HepG2 (cell line): ENCODE results near the gene TRPV6. TPM values are rescaled to one million over a fixed set of nuclear protein-coding genes. Genes with fewer than 3 reads are reported as not detected.

Experiments used
- ATAC-seq: fragments of 200-7000 bp; cut with Tn5 transposase; 3 replicates; pipeline ENCODE4 v1.9.1; 2020; ENCODE audit warnings: mild to moderate bottlenecking, moderate library complexity
- BruUV-seq: library from RNA; stranded (reverse); fragments of 400-500 nt; replicated peaks from 2 replicates; lab custom pipeline; 2021; lab: Mats Ljungman, UMichigan
- CTCF ChIA-PET: fragments of 300-600 bp; formaldehyde crosslinking; extraction: SDS; loops from one replicate; lab custom pipeline; 2021; ENCODE audit warnings: low total read pairs, inconsistent platforms, low intra/inter-chr PET ratio; lab: Yijun Ruan, JAX
- POLR2A ChIA-PET: fragments of 350-600 bp; sonication (Branson Sonifier 250); formaldehyde crosslinking; loops from one replicate; lab custom pipeline; 2020; ENCODE audit warnings: antibody characterized with exemption, inconsistent platforms; lab: Yijun Ruan, JAX
- DNase-seq: peaks from one replicate; pipeline ENCODE4 v3.0.0-alpha.2; 2015; ENCODE audit warnings: low spot score
- FAIRE-seq: peaks from 3 replicates; lab custom pipeline; 2011; peaks lifted over from hg19 to GRCh38; lab: Jason Lieb, UNC
- H2AFZ ChIP-seq: one replicate; pipeline ENCODE4 v1.6.1; 2011; ENCODE audit warnings: low read length, inconsistent platforms
- H3K27ac ChIP-seq: fragments of 300-600 bp; 3 replicates; pipeline ENCODE4 v1.8.0; 2011; ENCODE audit warnings: mixed run types, mild to moderate bottlenecking, mixed read lengths, low read length, inconsistent platforms; ENCODE audit not compliant: insufficient read depth; ENCODE audit errors: extremely low read length
- H3K27me3 ChIP-seq, 2 experiments: fragments of 200-600 bp in 1 of 2; 2 replicates in 1 of 2; 3 replicates in 1 of 2; pipeline versions ENCODE4 v1.6.0 to v1.8.0; 2011; ENCODE audit warnings: low read length in 2 of 2, mild to moderate bottlenecking in 2 of 2, moderate library complexity in 2 of 2, inconsistent platforms in 1 of 2; ENCODE audit not compliant: insufficient read depth in 2 of 2, control insufficient read depth in 1 of 2
- H3K36me3 ChIP-seq, 2 experiments: fragments of 200-600 bp in 1 of 2; replicated peaks in 1 of 2; 2 replicates in 1 of 2; 3 replicates in 1 of 2; pipeline versions ENCODE4 v1.5.1 to v1.8.0; 2011; ENCODE audit warnings: low read length in 2 of 2, inconsistent platforms in 1 of 2; ENCODE audit not compliant: insufficient read depth in 2 of 2, control insufficient read depth in 1 of 2
- H3K4me1 ChIP-seq: 2 replicates; pipeline ENCODE4 v1.5.1; 2012; ENCODE audit warnings: low read length, inconsistent platforms; ENCODE audit not compliant: insufficient read depth
- H3K4me2 ChIP-seq: 2 replicates; pipeline ENCODE4 v1.6.0; 2011; ENCODE audit warnings: low read depth, low read length, inconsistent platforms
- H3K4me3 ChIP-seq, 3 experiments: fragments of 200-600 bp in 1 of 3; sonication (generic), shearing (Covaris generic) in 1 of 3; replicated peaks in 1 of 3; 2 replicates each; pipeline ENCODE4 v1.5.1; 2011 to 2016; ENCODE audit warnings: low read length in 3 of 3, inconsistent platforms in 2 of 3, low read depth in 2 of 3, mild to moderate bottlenecking in 2 of 3, control low read depth in 1 of 3, mixed read lengths in 1 of 3; ENCODE audit not compliant: insufficient read depth in 1 of 3
- H3K79me2 ChIP-seq: one replicate; pipeline ENCODE4 v1.6.1; 2011; ENCODE audit warnings: low read length, inconsistent platforms; ENCODE audit not compliant: insufficient read depth
- H3K9ac ChIP-seq: 2 replicates; pipeline ENCODE4 v1.6.0; 2011; ENCODE audit warnings: mild to moderate bottlenecking, low read depth, low read length, inconsistent platforms; ENCODE audit not compliant: insufficient read depth
- H3K9me3 ChIP-seq: 2 replicates; pipeline ENCODE4 v1.5.1; 2012; ENCODE audit warnings: mild to moderate bottlenecking, low read length
- H4K20me1 ChIP-seq: 2 replicates; pipeline ENCODE4 v1.6.0; 2011; ENCODE audit warnings: inconsistent platforms, mild to moderate bottlenecking, low read length, moderate library complexity; ENCODE audit not compliant: insufficient read depth
- ELF1 ChIP-seq: sonication (generic); formaldehyde crosslinking; IDR thresholded peaks from 2 replicates; pipeline ENCODE4 v1.4.0; 2020; ENCODE audit warnings: missing genetic modification reagents
- ISL2 ChIP-seq: sonication (generic); formaldehyde crosslinking; IDR thresholded peaks from 2 replicates; pipeline ENCODE4 v1.5.0; 2020; ENCODE audit warnings: missing genetic modification reagents
- JUNB ChIP-seq: sonication (generic); formaldehyde crosslinking; IDR thresholded peaks from 2 replicates; pipeline ENCODE4 v1.8.0; 2022; ENCODE audit warnings: missing genetic modification reagents, mild to moderate bottlenecking, borderline replicate concordance
- NONO ChIP-seq, 2 experiments: fragments of 450-650 bp in 1 of 2; sonication (generic) in 1 of 2; formaldehyde crosslinking in 1 of 2; IDR thresholded peaks in 1 of 2; conservative IDR thresholded peaks in 1 of 2; 2 replicates each; pipeline versions ENCODE4 v1.6.1 to v1.8.0; 2017 to 2022; ENCODE audit warnings: mild to moderate bottlenecking in 1 of 2, missing genetic modification reagents in 1 of 2, moderate library complexity in 1 of 2
- PAWR ChIP-seq: sonication (generic); formaldehyde crosslinking; IDR thresholded peaks from 2 replicates; pipeline ENCODE4 v1.4.0; 2020; ENCODE audit warnings: missing genetic modification reagents, mild to moderate bottlenecking, borderline replicate concordance
- POLR2AphosphoS5 ChIP-seq: IDR thresholded peaks from 2 replicates; pipeline ENCODE4 v1.6.1; 2012; ENCODE audit warnings: low read depth, low read length
- SMARCC2 ChIP-seq: fragments of 450-650 bp; IDR thresholded peaks from 2 replicates; pipeline ENCODE4 v1.6.1; 2017; ENCODE audit warnings: antibody characterized with exemption, mild to moderate bottlenecking
- TGIF2 ChIP-seq: IDR thresholded peaks from 2 replicates; pipeline ENCODE4 v1.6.1; 2016; ENCODE audit warnings: control low read depth, missing compliant biosample characterization
- XRCC5 ChIP-seq: fragments of 200-400 bp; formaldehyde crosslinking; optimal IDR thresholded peaks from 2 replicates; pipeline ENCODE3; 2017; ENCODE audit warnings: mild to moderate bottlenecking, low read length
- ZKSCAN1 ChIP-seq: fragments of 150-350 bp; IDR thresholded peaks from 2 replicates; pipeline ENCODE4 v1.6.1; 2014; ENCODE audit warnings: low read length
- ZNF367 ChIP-seq: sonication (generic); formaldehyde crosslinking; IDR thresholded peaks from 2 replicates; pipeline ENCODE4 v1.4.0; 2020; ENCODE audit warnings: missing genetic modification reagents, borderline replicate concordance
- ZNF747 ChIP-seq: sonication (generic); formaldehyde crosslinking; IDR thresholded peaks from 2 replicates; pipeline ENCODE4 v1.8.1; 2023; ENCODE audit warnings: missing genetic modification reagents, mild to moderate bottlenecking, borderline replicate concordance
- ZNF777 ChIP-seq: sonication (generic); formaldehyde crosslinking; IDR thresholded peaks from 2 replicates; pipeline ENCODE4 v1.4.0; 2020; ENCODE audit warnings: missing genetic modification reagents
- WGBS: methylation state at CpG from one replicate; pipeline ENCODE4 v1.1.6; 2017; ENCODE audit warnings: low lambda C conversion rate; 5-methylcytosine and 5-hydroxymethylcytosine counted together
- in situ Hi-C: cut with HindIII; loops from 2 replicates; pipeline ENCODE4 v1.10.0; 2017; ENCODE audit warnings: low pct_unique_long_range_greater_than_20kb; ENCODE audit not compliant: extremely low pct_ligation_motif_present
- intact Hi-C: fragments of 100-400 bp; cut with micrococcal nuclease; formaldehyde crosslinking; loops from one replicate; pipeline ENCODE4 v1.10.0; 2022; ENCODE audit not compliant: unreplicated experiment
- polyA plus RNA-seq, 8 experiments: library from polyadenylated mRNA; depleted of rRNA in 3 of 8; stranded (reverse) in 7 of 8; unstranded in 1 of 8; fragments of >200 nt; fragmentation: Illumina TruSeq in 4 of 8; extraction: Trizol in 4 of 8; gene quantifications; 2 replicates each; pipeline versions ENCODE4 v1.2.1 to v1.2.3, GENCODE V29; 2011 to 2016; ENCODE audit warnings: low read depth in 4 of 8, missing spikeins in 1 of 8, mixed read lengths in 1 of 8; ENCODE audit not compliant: insufficient read depth in 1 of 8
- total RNA-seq, 5 experiments: library from RNA; depleted of rRNA; stranded (reverse); fragments of >200 nt; fragmentation: Illumina TruSeq; extraction: Trizol; gene quantifications; 2 replicates each; pipeline ENCODE4 v1.2.3, GENCODE V29; 2016; ENCODE audit warnings: low read depth in 1 of 5
- TF ChIP-seq, protein P1 (sequence below): sonication (generic); formaldehyde crosslinking; IDR thresholded peaks from 2 replicates; pipeline ENCODE4 v1.9.0; 2021; ENCODE audit warnings: mild to moderate bottlenecking, missing genetic modification reagents
- TF ChIP-seq, protein P2 (sequence below), 2 experiments: IDR thresholded peaks; 2 replicates each; pipeline ENCODE4 v1.6.1; 2011 to 2012; ENCODE audit warnings: low read length in 2 of 2, borderline replicate concordance in 1 of 2, low read depth in 1 of 2, mild to moderate bottlenecking in 1 of 2, moderate library complexity in 1 of 2

TRPV6 gene
- total and polyA plus RNA-seq, 2 of the 13 experiments (the other 11 are each of a cell fraction or from before 2014, with no cell fraction given) = not detected

DNA sequence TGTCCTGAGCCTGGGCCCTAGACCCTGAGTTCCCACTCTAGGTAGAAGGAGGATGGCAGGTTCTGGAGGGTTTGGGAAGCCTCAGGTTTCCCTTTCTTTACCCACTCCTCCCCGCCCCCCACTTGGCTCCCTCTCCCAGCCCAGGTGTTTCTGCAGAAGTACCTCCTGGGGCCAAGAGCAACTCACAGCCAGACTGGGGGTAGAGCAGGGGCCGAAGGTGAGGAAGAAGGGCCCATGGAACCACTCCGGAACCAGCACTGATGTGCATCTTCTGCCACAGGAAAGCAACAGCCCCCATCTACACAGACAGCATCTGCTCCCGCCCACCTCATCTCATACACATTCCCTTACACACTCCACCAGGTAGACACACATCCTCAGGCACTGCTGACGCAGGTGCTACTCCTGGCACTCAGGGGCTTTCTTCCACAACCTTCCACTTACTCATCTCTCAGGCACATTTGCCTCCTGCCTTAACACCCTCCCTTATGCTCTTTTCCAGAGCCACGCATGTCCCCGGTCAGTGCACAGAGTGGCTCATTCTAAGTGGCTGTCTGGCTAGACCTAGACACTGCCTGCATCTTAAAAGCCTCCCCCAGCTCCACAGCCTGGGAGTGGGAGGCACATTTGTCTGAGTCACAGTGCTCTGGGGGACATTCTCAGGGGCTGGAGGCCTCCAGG, 28.8 kb downstream of the TRPV6 start:
- intact Hi-C loops = loop anchor here (2.0 kb wide), 1 partner anchor 358 kb away; no protein-coding TSS in a partner anchor
- Histone ChIP-seq H3K4me2 (no peak overlapping the region), H3K4me1 (no peaks in the 10 kb centered on the region), H3K9me3 (no peaks in the 10 kb centered on the region), H3K27me3 (peaks cover 1 to 46% of the 10 kb centered on the region in 2 experiments; a peak in 3 of 5 replicates), H3K9ac (no peak overlapping the region), H3K27ac (no peak overlapping the region), H3K4me3 (no peak overlapping the region), H3K79me2 (no peaks in the 10 kb centered on the region), H2AFZ (no peak overlapping the region), H4K20me1 (no peaks in the 10 kb centered on the region), H3K36me3 (no peaks in the 10 kb centered on the region)
- ATAC-seq (no peak), DNase-seq (no peak), FAIRE-seq (no peak)
- in situ Hi-C loops = no loop called here
- ChIA-PET POLR2A (no interaction called here), CTCF (no interaction called here)
- no TSS peak for BruUV-seq
- 6% methylated on average over 4 of the region's 7 CpGs for WGBS
- no peak for TF ChIP-seq SMARCC2
- no peak for TF ChIP-seq ZKSCAN1
- TF ChIP-seq, protein P1, sequence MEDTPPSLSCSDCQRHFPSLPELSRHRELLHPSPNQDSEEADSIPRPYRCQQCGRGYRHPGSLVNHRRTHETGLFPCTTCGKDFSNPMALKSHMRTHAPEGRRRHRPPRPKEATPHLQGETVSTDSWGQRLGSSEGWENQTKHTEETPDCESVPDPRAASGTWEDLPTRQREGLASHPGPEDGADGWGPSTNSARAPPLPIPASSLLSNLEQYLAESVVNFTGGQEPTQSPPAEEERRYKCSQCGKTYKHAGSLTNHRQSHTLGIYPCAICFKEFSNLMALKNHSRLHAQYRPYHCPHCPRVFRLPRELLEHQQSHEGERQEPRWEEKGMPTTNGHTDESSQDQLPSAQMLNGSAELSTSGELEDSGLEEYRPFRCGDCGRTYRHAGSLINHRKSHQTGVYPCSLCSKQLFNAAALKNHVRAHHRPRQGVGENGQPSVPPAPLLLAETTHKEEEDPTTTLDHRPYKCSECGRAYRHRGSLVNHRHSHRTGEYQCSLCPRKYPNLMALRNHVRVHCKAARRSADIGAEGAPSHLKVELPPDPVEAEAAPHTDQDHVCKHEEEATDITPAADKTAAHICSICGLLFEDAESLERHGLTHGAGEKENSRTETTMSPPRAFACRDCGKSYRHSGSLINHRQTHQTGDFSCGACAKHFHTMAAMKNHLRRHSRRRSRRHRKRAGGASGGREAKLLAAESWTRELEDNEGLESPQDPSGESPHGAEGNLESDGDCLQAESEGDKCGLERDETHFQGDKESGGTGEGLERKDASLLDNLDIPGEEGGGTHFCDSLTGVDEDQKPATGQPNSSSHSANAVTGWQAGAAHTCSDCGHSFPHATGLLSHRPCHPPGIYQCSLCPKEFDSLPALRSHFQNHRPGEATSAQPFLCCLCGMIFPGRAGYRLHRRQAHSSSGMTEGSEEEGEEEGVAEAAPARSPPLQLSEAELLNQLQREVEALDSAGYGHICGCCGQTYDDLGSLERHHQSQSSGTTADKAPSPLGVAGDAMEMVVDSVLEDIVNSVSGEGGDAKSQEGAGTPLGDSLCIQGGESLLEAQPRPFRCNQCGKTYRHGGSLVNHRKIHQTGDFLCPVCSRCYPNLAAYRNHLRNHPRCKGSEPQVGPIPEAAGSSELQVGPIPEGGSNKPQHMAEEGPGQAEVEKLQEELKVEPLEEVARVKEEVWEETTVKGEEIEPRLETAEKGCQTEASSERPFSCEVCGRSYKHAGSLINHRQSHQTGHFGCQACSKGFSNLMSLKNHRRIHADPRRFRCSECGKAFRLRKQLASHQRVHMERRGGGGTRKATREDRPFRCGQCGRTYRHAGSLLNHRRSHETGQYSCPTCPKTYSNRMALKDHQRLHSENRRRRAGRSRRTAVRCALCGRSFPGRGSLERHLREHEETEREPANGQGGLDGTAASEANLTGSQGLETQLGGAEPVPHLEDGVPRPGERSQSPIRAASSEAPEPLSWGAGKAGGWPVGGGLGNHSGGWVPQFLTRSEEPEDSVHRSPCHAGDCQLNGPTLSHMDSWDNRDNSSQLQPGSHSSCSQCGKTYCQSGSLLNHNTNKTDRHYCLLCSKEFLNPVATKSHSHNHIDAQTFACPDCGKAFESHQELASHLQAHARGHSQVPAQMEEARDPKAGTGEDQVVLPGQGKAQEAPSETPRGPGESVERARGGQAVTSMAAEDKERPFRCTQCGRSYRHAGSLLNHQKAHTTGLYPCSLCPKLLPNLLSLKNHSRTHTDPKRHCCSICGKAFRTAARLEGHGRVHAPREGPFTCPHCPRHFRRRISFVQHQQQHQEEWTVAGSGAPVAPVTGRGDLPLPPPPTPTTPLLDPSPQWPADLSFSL (CRISPR knock-in tag) = no peak
- TF ChIP-seq ISL2 = no peak
- TF ChIP-seq TGIF2 (CRISPR knock-in tag) = no peak
- no peak for TF ChIP-seq JUNB (CRISPR knock-in tag)
- TF ChIP-seq NONO (IDR thresholded peaks at IDR 0.05) = no peak
- TF ChIP-seq NONO (CRISPR knock-in tag; conservative IDR thresholded peaks at IDR 0.05) = no peak
- TF ChIP-seq ZNF367 (CRISPR knock-in tag) = no peak
- TF ChIP-seq ZNF747 (CRISPR knock-in tag) = no peak
- no peak for TF ChIP-seq PAWR (CRISPR knock-in tag)
- no peak for TF ChIP-seq ELF1 (CRISPR knock-in tag)
- TF ChIP-seq ZNF777 (CRISPR knock-in tag) = no peak
- TF ChIP-seq POLR2AphosphoS5 = no peak
- TF ChIP-seq, protein P2, sequence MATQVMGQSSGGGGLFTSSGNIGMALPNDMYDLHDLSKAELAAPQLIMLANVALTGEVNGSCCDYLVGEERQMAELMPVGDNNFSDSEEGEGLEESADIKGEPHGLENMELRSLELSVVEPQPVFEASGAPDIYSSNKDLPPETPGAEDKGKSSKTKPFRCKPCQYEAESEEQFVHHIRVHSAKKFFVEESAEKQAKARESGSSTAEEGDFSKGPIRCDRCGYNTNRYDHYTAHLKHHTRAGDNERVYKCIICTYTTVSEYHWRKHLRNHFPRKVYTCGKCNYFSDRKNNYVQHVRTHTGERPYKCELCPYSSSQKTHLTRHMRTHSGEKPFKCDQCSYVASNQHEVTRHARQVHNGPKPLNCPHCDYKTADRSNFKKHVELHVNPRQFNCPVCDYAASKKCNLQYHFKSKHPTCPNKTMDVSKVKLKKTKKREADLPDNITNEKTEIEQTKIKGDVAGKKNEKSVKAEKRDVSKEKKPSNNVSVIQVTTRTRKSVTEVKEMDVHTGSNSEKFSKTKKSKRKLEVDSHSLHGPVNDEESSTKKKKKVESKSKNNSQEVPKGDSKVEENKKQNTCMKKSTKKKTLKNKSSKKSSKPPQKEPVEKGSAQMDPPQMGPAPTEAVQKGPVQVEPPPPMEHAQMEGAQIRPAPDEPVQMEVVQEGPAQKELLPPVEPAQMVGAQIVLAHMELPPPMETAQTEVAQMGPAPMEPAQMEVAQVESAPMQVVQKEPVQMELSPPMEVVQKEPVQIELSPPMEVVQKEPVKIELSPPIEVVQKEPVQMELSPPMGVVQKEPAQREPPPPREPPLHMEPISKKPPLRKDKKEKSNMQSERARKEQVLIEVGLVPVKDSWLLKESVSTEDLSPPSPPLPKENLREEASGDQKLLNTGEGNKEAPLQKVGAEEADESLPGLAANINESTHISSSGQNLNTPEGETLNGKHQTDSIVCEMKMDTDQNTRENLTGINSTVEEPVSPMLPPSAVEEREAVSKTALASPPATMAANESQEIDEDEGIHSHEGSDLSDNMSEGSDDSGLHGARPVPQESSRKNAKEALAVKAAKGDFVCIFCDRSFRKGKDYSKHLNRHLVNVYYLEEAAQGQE (IDR thresholded peaks at IDR 0.05; ENCODE audit: borderline replicate concordance in 1 of 2, low read depth in 1 of 2, low read length in 2 of 2) = no peak
- TF ChIP-seq XRCC5 = no peak
